ENCODE data around the gene GRK1.

Gene GRK1

GRCh38 chr13:113758651-113759524 is 91.9 kb downstream of the GRK1 start, which contains the start of gene TMEM255B:
TMEM255B (plus strand) TSS chr13:113759226; CDS start chr13:113759270, 44 bp downstream.
- DNase-seq (ENCODE audit: low read depth), result no peak

DNA sequence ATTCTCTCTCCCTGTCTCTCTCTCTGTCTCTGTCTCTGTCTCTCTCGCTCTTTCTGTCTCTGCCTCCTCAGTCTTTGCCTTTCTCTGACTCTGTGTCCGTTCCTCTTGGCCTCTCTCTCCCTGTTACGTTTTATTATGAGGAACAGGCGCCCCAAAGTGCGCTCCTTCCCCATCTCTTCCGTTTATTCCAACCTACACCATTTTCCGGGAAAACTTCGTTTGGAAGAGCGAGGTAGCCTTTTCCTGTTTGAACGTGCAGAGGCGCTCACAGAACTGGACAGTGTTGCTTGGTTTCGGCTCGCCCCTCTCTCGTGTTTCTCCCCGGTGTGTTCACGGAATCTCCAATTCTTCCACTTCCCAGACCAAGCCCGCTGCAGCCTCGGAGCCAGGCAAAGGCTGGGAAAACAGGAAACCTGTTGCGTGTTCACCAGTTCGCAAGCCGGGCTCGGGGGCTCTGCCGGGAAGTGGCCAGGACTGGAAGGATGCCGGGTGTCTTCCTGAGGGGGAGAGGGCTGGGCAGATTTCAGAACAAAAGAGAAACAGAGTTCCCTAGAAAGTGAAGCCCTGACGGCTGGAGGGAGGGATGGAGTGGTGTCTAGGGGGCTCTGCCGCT is 92.6 kb downstream of the GRK1 start:
- no peak for DNase-seq (ENCODE audit: low read depth)

GRCh38 chr13:113761136-113761535 is 94.1 kb downstream of the GRK1 start:
- DNase-seq (ENCODE audit: low read depth), result no peak

DNA sequence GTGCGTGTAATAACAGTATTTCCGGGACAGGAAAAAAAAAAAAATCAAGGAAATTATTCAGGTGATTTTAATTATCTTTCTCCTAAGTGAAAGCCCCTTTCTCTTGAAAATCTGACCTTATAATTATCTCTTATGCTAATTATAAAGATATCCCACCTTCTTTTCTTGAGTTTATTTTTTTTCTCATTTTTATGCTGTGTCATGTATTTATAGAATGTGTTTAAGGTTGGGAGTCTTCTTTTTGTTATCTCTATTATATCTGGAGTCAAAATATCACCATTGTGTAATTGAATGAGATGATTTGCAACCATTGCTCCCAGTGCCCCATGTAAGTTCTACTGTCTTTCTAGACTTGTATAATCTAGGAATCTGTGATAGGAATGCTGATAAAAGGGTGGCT is 95.1 kb downstream of the GRK1 start:
- no peak for DNase-seq (ENCODE audit: low read depth)

- DNase-seq (ENCODE audit: low read depth), result no peak
Measured at GRCh38 chr13:113762538-113762937, 95.5 kb downstream of the GRK1 start.

GRCh38 chr13:113763254-113763653 is 96.2 kb downstream of the GRK1 start:
- DNase-seq (ENCODE audit: low read depth), result no peak

DNA sequence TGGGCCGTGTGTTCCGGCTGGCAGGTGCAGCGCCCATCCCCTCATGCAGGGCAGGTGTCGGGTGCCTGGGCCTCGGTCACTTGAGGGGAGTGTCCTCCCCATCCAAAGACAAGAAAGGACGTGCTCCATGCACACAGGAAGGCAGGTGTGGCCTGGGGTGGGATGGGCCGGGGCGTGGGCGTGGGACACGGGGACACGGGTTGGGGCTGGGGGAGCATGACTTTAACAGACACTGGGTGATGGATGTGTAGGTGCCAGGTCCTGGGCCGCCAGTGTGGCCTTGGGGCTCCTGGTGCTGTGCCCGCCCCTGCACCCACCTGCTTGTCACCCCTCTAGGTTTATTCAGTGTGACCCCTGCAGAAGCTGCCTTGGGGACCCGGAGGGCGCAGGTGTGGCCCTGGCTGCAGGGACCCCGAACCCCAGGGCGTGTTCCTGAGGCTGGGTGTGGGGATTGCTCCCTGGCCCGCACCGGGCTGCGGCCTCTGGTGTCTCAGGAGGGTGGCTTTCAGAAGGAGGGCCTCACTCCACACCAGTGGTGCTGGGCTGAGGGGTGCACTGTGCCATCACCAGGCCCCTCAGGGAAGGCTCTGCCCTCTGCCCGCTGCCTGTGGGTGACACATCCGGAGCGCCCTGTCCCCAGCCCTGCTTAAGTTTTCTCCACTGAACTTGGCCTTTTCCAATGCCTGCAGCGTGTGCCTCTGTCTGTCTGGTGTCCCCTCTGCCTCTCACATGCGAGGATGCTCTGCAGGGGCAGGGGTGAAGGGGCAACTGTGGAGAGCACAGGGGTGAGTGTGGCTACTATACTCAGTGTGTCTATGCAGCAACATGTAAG is 97.2 kb downstream of the GRK1 start:
- DNase-seq (ENCODE audit: low read depth), result no peak

DNA sequence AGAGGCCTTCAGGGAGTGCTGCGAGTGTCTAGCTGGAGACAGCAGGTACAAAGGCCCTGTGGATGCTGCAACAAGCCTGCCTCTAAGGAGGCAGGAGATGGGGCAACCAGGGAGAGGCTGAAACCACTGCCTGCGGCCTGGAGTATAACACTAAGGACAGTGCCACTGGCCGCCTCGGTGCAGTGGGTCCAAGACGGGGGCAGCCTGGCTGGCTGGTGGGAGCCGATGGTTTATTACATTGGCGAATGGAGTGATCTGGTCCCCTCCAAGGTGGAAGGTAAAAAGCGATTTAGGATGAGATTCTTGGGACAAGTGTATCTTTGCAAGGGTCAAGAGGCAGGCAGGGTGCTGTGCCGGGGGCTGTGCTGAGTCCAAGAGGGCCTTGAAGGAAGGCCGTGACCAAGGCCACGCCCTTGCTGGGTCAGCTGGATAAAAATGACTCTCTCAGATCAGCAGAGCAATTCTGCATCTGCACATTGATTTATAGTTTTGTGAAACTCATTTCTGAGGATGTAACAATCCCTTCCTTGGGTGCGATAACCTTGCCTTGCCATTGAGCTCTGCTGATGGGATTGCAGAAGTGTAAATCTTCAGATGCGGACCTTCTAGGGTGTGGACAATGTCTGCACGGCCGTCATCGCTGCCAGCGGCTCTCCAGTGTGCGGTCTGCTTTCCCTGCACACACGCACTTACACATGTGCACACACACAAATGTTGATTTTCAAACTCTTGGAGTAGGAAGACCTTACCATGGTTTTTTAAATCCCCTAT is 98.0 kb downstream of the GRK1 start:
- DNase-seq (ENCODE audit: low read depth), result no peak

GRCh38 chr13:113765564-113765910 is 98.5 kb downstream of the GRK1 start:
- DNase-seq (ENCODE audit: low read depth), result no peak

DNA sequence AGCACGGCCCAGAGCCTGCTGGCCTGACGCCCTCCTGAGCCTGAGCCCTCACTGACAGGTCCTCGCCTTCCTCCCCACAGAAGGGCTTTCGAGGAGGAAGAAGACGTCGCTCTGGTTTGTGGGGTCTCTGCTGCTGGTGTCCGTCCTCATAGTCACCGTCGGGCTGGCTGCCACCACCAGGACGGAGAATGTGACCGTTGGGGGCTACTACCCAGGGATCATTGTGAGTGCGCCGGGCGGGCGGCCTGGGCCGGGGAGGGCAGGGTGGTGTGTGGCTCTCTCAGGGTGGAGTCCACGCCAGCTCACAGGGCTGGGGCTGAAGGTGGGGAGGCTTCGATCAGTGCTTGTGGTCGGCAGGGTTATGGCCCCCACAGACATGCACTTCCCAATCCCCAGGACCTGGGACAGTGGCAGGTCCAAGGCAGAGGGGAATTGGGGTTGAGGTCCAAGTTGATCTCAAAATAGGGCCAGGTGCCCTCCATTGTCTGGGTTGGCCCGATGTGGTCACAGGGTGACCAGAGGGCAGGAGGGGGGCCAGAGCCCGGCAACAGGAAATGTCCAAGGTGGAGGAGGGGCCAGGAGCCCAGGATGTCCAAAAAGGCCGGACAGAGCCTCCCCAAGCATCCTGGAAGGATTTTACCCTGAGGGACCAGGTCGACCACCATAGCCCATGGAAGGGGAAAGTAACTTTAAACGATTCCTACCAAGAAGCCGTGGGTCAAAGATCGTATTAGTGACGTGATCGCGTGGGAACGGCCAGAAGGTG is 99.2 kb downstream of the GRK1 start:
- no peak for DNase-seq (ENCODE audit: low read depth)

GRCh38 chr13:113767366-113767765 is 100.3 kb downstream of the GRK1 start:
- DNase-seq (ENCODE audit: low read depth), result no peak

GRCh38 chr13:113768018-113768905 is 101.2 kb downstream of the GRK1 start:
- no peak for DNase-seq (ENCODE audit: low read depth)

DNA sequence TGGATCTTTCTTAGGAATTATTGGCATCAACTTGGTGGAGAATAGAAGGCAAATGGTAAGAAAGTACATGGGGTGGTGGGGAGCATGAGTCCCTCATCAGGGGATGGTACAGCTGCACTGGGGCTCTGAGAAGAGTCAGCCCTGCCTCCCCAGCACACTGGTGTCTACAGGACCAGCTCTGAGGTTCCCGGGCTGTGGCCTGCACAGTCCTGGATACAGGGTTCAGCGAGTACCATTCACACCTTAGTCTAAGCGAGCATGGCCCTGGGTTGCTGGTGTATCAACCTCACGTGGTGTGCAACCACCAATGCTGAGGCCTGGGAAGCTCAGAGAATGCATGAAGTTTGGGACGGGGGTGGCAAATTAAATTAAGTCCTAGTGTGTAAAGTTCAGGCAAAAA is 102.1 kb downstream of the GRK1 start:
- DNase-seq (ENCODE audit: low read depth), result no peak

DNA sequence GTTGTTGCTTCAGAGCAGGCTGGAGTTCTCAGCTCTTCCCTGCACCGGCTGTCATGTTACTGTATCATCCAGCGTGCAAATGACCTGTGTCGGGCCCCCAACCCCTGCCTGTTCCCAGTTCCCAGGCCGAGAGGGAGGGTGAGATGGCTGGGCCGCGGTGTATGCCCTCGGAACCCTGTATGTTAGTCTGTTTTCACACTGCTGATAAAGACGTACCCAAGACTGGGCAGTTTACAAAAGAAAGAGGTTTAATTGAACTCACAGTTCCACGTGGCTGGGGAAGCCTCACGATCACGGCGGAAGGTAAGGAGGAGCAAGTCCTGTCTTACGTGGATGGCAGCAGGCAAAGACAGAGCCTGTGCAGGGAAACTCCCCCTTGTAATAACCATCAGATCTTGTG is 102.9 kb downstream of the GRK1 start:
- DNase-seq (ENCODE audit: low read depth), result no peak

- DNase-seq (ENCODE audit: low read depth), result no peak
Measured at GRCh38 chr13:113770441-113770840, 103.4 kb downstream of the GRK1 start.

- no peak for DNase-seq (ENCODE audit: low read depth)
Measured at GRCh38 chr13:113770937-113771336, 103.9 kb downstream of the GRK1 start.

- no peak for DNase-seq (ENCODE audit: low read depth)
Measured at GRCh38 chr13:113771709-113772331, 104.8 kb downstream of the GRK1 start.

GRCh38 chr13:113774177-113775107 is 107.4 kb downstream of the GRK1 start:
- DNase-seq (ENCODE audit: low read depth), result no peak

Data from HS-27A (cell line).